CD14-positive monocyte (primary cell): ENCODE results near the gene ZNF592. TPM values are rescaled to one million over a fixed set of nuclear protein-coding genes. Genes with fewer than 3 reads are reported as not detected.

ENCODE experiments used
- DNase-seq, 3 donors: peaks; one replicate each; pipeline ENCODE4 v3.0.0-alpha.2; 2011 to 2022
- H2AFZ ChIP-seq: 2 replicates; pipeline ENCODE4 v1.6.0; 2012; ENCODE audit warnings: mild to moderate bottlenecking, low read depth, low read length, inconsistent platforms; ENCODE audit not compliant: insufficient read depth, poor library complexity, severe bottlenecking
- H3K27ac ChIP-seq, 2 donors: 1 replicate in 1 of 2; 2 replicates in 1 of 2; pipeline ENCODE4 v1.5.1; 2012 to 2013; ENCODE audit warnings: low read length in 2 of 2, control low read depth in 1 of 2, inconsistent platforms in 1 of 2, low read depth in 1 of 2, mild to moderate bottlenecking in 1 of 2
- H3K27me3 ChIP-seq, 2 donors: one replicate each; pipeline versions ENCODE4 v1.6.0 to v1.6.1; 2011 to 2013; ENCODE audit warnings: low read length in 2 of 2; ENCODE audit not compliant: control insufficient read depth in 2 of 2, insufficient read depth in 2 of 2
- H3K36me3 ChIP-seq, 2 donors: replicated peaks in 1 of 2; 1 replicate in 1 of 2; 2 replicates in 1 of 2; pipeline versions ENCODE4 v1.5.1 to v1.6.1; 2012 to 2013; ENCODE audit warnings: low read length in 2 of 2, control low read depth in 1 of 2, inconsistent platforms in 1 of 2, mild to moderate bottlenecking in 1 of 2; ENCODE audit not compliant: insufficient read depth in 2 of 2, control insufficient read depth in 1 of 2
- H3K4me1 ChIP-seq, 2 donors: 1 replicate in 1 of 2; 2 replicates in 1 of 2; pipeline versions ENCODE4 v1.5.1 to v1.6.1; 2012 to 2013; ENCODE audit warnings: low read length in 2 of 2, control low read depth in 1 of 2, inconsistent platforms in 1 of 2, mild to moderate bottlenecking in 1 of 2, moderate library complexity in 1 of 2; ENCODE audit not compliant: insufficient read depth in 2 of 2, control insufficient read depth in 1 of 2
- H3K4me2 ChIP-seq: replicated peaks from 2 replicates; pipeline ENCODE3; 2012; ENCODE audit warnings: low read length, moderate library complexity, mild to moderate bottlenecking; ENCODE audit not compliant: poor library complexity, severe bottlenecking; ENCODE audit errors: extremely low read depth
- H3K4me3 ChIP-seq, 3 experiments: fragments of 200-600 bp in 1 of 3; sonication (generic) in 1 of 3; replicated peaks in 1 of 3; 1 replicate in 2 of 3; 2 replicates in 1 of 3; pipeline ENCODE4 v1.5.1; 2011 to 2013; ENCODE audit warnings: low read length in 3 of 3, mild to moderate bottlenecking in 3 of 3, control low read depth in 2 of 3, low read depth in 2 of 3, inconsistent platforms in 1 of 3, moderate library complexity in 1 of 3
- H3K79me2 ChIP-seq: 2 replicates; pipeline ENCODE4 v1.6.0; 2012; ENCODE audit warnings: mild to moderate bottlenecking, control low read depth, inconsistent platforms, low read length, moderate library complexity; ENCODE audit not compliant: insufficient read depth
- H3K9ac ChIP-seq: 2 replicates; pipeline ENCODE4 v1.6.0; 2017; ENCODE audit warnings: low read length, mild to moderate bottlenecking; ENCODE audit not compliant: insufficient read depth, poor library complexity, severe bottlenecking
- H3K9me3 ChIP-seq, 2 donors: replicated peaks in 1 of 2; 1 replicate in 1 of 2; 2 replicates in 1 of 2; pipeline versions ENCODE4 v1.5.1 to v1.6.1; 2012 to 2013; ENCODE audit warnings: low read length in 2 of 2, control low read depth in 1 of 2; ENCODE audit not compliant: control insufficient read depth in 1 of 2, insufficient read depth in 1 of 2
- H4K20me1 ChIP-seq: 2 replicates; pipeline ENCODE4 v1.6.0; 2012; ENCODE audit warnings: mild to moderate bottlenecking, low read length, control low read depth, moderate library complexity; ENCODE audit not compliant: insufficient read depth
- H3K27ac Mint-ChIP-seq, 7 donors: one replicate each; pipeline ENCODE4 v1.8.0; 2020; ENCODE audit warnings: mild to moderate bottlenecking in 7 of 7, mixed read lengths in 7 of 7, moderate library complexity in 6 of 7, inconsistent platforms in 2 of 7
- H3K27me3 Mint-ChIP-seq, 3 donors: one replicate each; pipeline ENCODE4 v1.8.0; 2021 to 2022; ENCODE audit warnings: low read depth in 3 of 3, mild to moderate bottlenecking in 3 of 3, mixed read lengths in 3 of 3, moderate library complexity in 3 of 3, inconsistent platforms in 1 of 3
- H3K36me3 Mint-ChIP-seq, 2 donors: one replicate each; pipeline ENCODE4 v1.8.0; 2020; ENCODE audit warnings: mixed read lengths in 2 of 2, inconsistent platforms in 1 of 2, mild to moderate bottlenecking in 1 of 2
- H3K4me1 Mint-ChIP-seq: one replicate; pipeline ENCODE4 v1.8.0; 2020; ENCODE audit warnings: mild to moderate bottlenecking, mixed read lengths
- H3K4me3 Mint-ChIP-seq, 2 donors: one replicate each; pipeline ENCODE4 v1.8.0; 2020; ENCODE audit warnings: mild to moderate bottlenecking in 2 of 2, mixed read lengths in 2 of 2, moderate library complexity in 1 of 2
- H3K9me3 Mint-ChIP-seq, 7 donors: one replicate each; pipeline ENCODE4 v1.8.0; 2020 to 2022; ENCODE audit warnings: mixed read lengths in 7 of 7, mild to moderate bottlenecking in 6 of 7, moderate library complexity in 6 of 7, inconsistent platforms in 2 of 7
- CTCF ChIP-seq: fragments of 200-600 bp; IDR thresholded peaks from one replicate; pipeline ENCODE4 v1.8.0; 2022; ENCODE audit warnings: antibody characterized with exemption, mild to moderate bottlenecking
- WGBS: methylation state at CpG from one replicate; pipeline ENCODE4 v1.1.5; 2013; ENCODE audit warnings: missing lambda C conversion rate; ENCODE audit not compliant: insufficient coverage; 5-methylcytosine and 5-hydroxymethylcytosine counted together
- intact Hi-C, 2 donors: fragments of 100-400 bp; cut with micrococcal nuclease; formaldehyde crosslinking; loops; one replicate each; pipeline versions ENCODE4 v1.15.0 to v1.15.1; 2023
- polyA plus RNA-seq, 3 donors: library from polyadenylated mRNA; depleted of rRNA in 1 of 3; unstranded in 2 of 3; stranded (reverse) in 1 of 3; fragments of 300-500 nt in 2 of 3; fragments of >200 nt in 1 of 3; fragmentation: Illumina TruSeq in 2 of 3; gene quantifications; 1 replicate in 2 of 3; 2 replicates in 1 of 3; pipeline ENCODE4 v1.2.3, GENCODE V29; 2012 to 2021

ZNF592 gene
- polyA plus RNA-seq, 3 donors = 2.8 to 43.6 (median 5.0) TPM

DNA sequence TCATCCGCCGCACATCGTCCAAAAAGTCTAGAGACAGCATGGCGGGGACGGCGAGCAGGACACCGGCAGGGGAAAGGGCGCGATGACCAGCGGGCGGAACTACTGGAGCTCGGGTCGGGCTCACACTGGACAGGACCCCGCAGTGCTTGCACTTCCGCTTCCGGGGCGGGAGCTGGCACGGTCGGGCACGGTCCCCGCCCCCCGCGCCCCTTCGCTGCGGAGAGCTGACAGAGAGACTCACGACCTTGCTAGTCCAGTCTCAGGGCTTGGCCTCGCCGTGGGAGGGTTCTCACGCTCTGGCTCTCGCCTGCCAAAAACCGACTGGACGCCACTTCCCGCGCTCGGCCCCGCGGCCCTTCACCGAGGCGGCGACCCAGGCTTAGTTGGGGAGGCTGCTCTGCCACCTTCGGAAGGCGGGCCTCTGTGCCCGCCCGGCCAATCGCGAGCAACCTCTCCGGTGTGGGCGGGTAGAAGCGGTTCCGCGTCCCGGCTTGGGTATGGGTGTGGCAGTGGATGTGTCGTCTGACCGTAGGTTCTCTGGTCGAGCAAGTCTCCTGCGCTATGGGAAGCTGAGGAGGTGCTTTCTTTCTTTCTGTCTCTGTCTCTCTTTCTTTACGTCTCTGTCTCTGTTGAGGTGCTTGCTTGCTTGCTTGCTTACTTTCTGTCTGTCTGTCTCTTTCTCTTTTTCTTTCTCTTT is 32.2 kb upstream of the ZNF592 start, which contains the start of gene SEC11A:
TSS of gene SEC11A (minus strand) at position 104 of the 697 bp plus-strand sequence. CDS start at position 40, 64 bp downstream.
- Mint-ChIP-seq H3K4me3 (peak within 1 kb of the TSS; percentile 98 to 100), H3K4me1 (peaks cover 54% of the 10 kb centered on the region), H3K9me3 (peaks cover 0 to 4% (median 0%) of the 10 kb centered on the region in 7 donors), H3K36me3 (peaks cover 2 to 16% of the 10 kb centered on the region in 2 donors), H3K27ac (peak within 1 kb of the TSS; percentile 86 to 100 (median 99)), H3K27me3 (peaks cover 0 to 2% (median 0%) of the 10 kb centered on the region in 3 donors)
- peak within 1 kb of the TSS; percentile 90 for H3K4me2 ChIP-seq
- peak within 1 kb of the TSS; percentile 93 for H3K27ac ChIP-seq
- DNase-seq = peak; percentile 92 to 96 (median 93)
- no peak for TF ChIP-seq CTCF
- H3K27me3 ChIP-seq = no peaks in the 10 kb centered on the region
- intact Hi-C loops = loop anchor here (1.0 to 10.0 kb wide), 5 partner anchors 19 to 269 kb away; partner anchors contain the start of genes ZNF592 (in 2 of the 2), NMB (in 1 of the 2), PDE8A (in 1 of the 2) and WDR73 (in 1 of the 2)
- H3K79me2 ChIP-seq = peaks cover 84% of the 10 kb centered on the region
- peaks cover 37% of the 10 kb centered on the region for H4K20me1 ChIP-seq
- H2AFZ ChIP-seq = peak within 1 kb of the TSS; percentile 86
- peak within 1 kb of the TSS; percentile 73 to 100 (median 99) for H3K4me3 ChIP-seq
- H3K4me1 ChIP-seq = peaks cover 49 to 64% of the 10 kb centered on the region in 2 donors
- WGBS = under 1% methylated on average over 42 of the region's 57 CpGs
- H3K9me3 ChIP-seq = no peaks in the 10 kb centered on the region
- H3K9ac ChIP-seq = peak within 1 kb of the TSS; percentile 84
- H3K36me3 ChIP-seq = peaks cover 9 to 10% of the 10 kb centered on the region in 2 donors

DNA sequence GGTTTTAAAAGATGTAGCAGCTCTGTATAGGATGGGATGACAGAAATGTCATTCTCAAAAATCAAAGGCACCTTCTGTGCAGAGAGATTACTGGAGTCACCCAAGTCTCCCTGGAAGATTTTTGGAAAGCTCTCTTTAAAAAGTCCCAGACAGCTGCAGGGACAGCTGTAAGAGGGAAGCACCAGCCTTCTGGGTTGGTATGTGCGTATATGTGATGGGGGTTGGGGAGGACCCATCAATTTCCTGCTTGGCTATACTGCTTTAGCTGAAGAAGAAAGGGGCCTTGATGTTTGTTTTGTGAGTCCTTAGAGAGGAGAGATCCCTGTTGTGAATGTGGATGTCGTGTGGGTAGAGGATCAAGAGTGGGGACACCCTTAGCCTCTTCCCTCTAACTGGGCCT is 27.0 kb upstream of the ZNF592 start:
- peaks cover 54% of the 10 kb centered on the region for H3K79me2 ChIP-seq

More for the DNA sequence above, 27.0 kb upstream of the ZNF592 start:
- peak in 1 of 3 donors; percentile 13 for DNase-seq
- Histone ChIP-seq H2AFZ (no peak overlapping the region), H3K4me1 (peaks cover 80 to 91% of the 10 kb centered on the region in 2 donors), H3K9ac (peak overlapping the region; percentile 30), H3K9me3 (no peaks in the 10 kb centered on the region), H3K27ac (peak overlapping the region; percentile 83 to 87), H3K4me2 (peak overlapping the region; percentile 64), H3K4me3 (peak overlapping the region in 2 of 3 experiments; percentile 15 to 65), H3K36me3 (no peaks in the 10 kb centered on the region), H4K20me1 (no peaks in the 10 kb centered on the region), H3K27me3 (no peaks in the 10 kb centered on the region)
- Mint-ChIP-seq H3K4me1 (peaks cover 75% of the 10 kb centered on the region), H3K4me3 (peak overlapping the region; percentile 44 to 47), H3K27ac (peak overlapping the region; percentile 86 to 97 (median 94)), H3K9me3 (peaks cover 0 to 5% (median 0%) of the 10 kb centered on the region in 7 donors), H3K36me3 (no peaks in the 10 kb centered on the region), H3K27me3 (no peaks in the 10 kb centered on the region)
- 0% methylated on average over 1 of the region's 2 CpGs for WGBS
- intact Hi-C loops = no loop called here
- no peak for TF ChIP-seq CTCF
